H7 (cell line): ENCODE measurements around the gene TOMM34. TPM values are rescaled to one million over a fixed set of nuclear protein-coding genes. Genes with fewer than 3 reads are reported as not detected.
A peak's percentile ranks its signal among the peaks of the same experiment; 100 is the strongest.

Experiments used
- DNase-seq: peaks from one replicate; pipeline ENCODE4 v3.0.0; 2012
- H3K27me3 ChIP-seq: 2 replicates; pipeline ENCODE4 v1.6.0; 2011; ENCODE audit warnings: mild to moderate bottlenecking, low read length; ENCODE audit not compliant: control insufficient read depth, insufficient read depth
- H3K36me3 ChIP-seq: replicated peaks from 2 replicates; pipeline ENCODE4 v1.5.1; 2011; ENCODE audit warnings: low read length; ENCODE audit not compliant: control insufficient read depth, insufficient read depth
- H3K4me3 ChIP-seq: 2 replicates; pipeline ENCODE4 v1.5.1; 2011; ENCODE audit warnings: low read depth, mild to moderate bottlenecking, control low read depth, low read length, moderate library complexity; ENCODE audit not compliant: insufficient read depth
- total RNA-seq: library from RNA; depleted of rRNA; stranded (reverse); fragments of >200 nt; shearing (Covaris generic); gene quantifications from 2 replicates; pipeline ENCODE4 v1.2.3, GENCODE V29; 2014

TOMM34 gene
- total RNA-seq, 1 experiment from 2014 or later: 49.4 TPM

DNA sequence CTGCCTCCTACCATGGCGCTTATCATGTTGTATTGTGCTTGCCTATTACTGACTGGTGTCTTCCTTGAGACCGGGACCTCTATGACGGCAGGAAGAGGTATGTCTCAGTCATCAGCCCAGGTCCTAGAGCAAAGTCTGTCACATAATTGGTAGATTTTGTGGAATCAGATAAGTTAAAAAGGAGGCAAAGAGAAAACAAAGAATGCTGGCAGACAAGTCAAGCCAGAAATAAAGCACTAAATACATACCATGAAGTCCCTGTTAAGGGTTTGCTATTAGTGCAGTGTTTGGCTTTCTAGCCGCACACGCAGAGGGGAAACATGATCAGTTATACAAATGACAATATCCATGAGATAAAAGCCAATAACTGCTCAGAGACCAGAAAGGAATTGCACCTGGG lies 6.0 kb downstream of the TOMM34 start:
- no peak overlapping the region for H3K4me3 ChIP-seq
- no peaks in the 10 kb centered on the region for H3K27me3 ChIP-seq
- peaks cover 34% of the 10 kb centered on the region for H3K36me3 ChIP-seq
- DNase-seq: no peak

- no peak overlapping the region for H3K4me3 ChIP-seq
- H3K36me3 ChIP-seq: peaks cover 42% of the 10 kb centered on the region
- DNase-seq: no peak
- no peaks in the 10 kb centered on the region for H3K27me3 ChIP-seq
Observed at GRCh38 chr20:44952731-44953130, 7.5 kb downstream of the TOMM34 start.

DNA sequence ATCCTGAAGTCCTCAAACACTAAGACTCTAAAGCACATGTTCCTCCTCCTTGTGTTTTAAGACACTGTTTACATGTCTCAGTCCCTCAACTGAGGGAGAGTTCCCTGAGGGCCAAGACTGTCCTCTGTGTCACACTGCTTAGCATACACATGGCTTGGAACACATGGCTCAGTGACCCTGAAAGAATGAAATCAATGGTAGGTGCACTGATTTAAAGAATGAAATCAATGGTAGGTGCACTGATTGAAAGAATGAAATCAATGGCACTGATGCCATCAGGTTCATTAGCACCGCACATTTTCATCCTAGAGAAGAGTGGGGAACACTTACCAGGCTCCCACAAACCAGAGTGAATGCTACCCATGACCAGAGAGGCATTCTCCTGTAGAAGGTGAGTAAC lies 9.8 kb downstream of the TOMM34 start:
- Histone ChIP-seq H3K36me3 (peaks cover 40% of the 10 kb centered on the region), H3K4me3 (no peak overlapping the region), H3K27me3 (no peaks in the 10 kb centered on the region)
- no peak for DNase-seq

DNA sequence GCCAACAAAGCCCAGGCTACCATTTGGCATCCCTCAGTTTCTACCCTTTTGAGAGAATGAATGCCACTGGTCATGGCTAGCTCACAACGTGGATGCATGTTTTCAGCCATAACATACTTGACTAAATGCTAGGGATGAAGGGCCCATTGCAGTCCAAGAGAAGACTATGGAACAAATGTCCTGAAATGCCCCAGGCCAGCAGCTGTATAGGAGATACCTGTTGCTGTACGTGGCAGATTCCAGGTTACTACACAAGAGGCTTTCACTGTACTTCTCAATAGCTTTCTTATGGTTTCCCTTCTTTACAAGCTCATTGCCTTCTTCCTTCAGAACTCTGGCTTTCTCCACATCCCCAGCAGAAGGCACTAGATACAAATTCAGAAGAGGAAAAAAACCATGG lies 11.7 kb downstream of the TOMM34 start:
- H3K4me3 ChIP-seq: no peak overlapping the region
- no peak for DNase-seq
- peaks cover 33% of the 10 kb centered on the region for H3K36me3 ChIP-seq
- no peaks in the 10 kb centered on the region for H3K27me3 ChIP-seq

DNA sequence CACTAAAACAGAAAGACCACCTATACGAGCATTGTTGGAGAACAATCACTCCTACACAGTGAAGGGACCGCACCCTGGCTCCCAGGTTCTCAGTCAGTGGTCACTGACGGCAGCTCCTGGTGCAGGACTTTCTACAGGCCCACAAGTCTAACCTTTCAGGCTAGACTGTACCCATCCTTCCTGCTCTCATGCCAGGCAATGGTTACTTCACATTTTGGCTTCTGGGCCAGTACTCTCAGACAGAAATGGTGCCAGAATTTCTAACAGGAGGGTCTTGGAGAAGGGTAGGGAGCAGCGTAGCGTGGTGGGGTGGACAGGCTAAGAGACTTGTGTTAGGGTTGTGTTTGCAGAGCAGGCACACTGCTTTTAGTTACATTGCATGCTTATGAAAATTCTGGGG lies 12.1 kb downstream of the TOMM34 start:
- H3K36me3 ChIP-seq: peaks cover 35% of the 10 kb centered on the region
- no peak for DNase-seq
- no peak overlapping the region for H3K4me3 ChIP-seq
- H3K27me3 ChIP-seq: no peaks in the 10 kb centered on the region

DNA sequence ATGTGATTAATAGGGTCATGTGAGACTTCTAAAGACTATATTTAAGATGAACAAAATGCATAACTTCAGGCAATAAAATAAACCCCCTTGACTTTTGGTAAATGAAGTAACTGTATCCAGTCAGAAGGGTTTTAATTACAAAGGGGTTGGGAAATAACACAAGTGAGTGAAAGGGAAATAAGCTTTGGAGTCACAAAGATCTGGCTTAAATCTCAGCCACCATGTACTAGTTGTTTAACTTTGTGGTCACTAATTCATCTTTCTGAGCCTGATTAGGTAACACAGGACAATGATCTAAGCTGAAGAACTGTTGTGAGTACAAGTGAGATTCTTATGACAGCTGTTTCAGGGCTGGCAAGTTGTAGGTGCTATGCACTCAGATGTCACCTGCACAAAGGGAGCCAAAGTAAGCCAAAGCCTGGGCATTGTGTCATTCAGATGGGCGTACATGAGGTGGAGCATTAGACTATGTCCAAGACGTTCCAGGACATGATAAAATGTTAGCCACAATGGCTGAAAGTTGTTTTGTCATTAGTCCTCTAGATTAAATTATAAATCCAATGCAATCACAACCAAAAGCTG lies 13.8 kb downstream of the TOMM34 start:
- Histone ChIP-seq H3K27me3 (no peaks in the 10 kb centered on the region), H3K36me3 (peaks cover 35% of the 10 kb centered on the region), H3K4me3 (no peak overlapping the region)
- no peak for DNase-seq

DNA sequence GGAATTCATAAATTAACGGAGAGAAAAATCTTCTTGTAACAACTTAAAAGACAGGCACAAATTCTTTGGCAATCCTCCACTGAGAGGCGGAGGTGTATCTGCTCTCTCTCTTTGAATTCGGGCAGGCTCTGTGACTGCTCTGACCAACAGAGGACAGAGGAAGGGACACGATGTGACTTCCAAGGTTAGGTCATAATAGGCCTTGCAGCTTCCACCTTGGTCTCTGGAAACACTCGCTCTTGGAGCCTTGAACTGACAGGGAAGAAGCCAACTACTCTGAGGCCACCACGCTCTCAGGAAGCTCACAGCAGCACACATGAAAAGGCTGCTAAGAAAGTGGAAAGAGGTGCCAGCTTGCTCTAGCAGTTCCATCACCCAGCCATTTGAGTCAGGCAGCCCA lies 14.9 kb downstream of the TOMM34 start:
- peaks cover 31% of the 10 kb centered on the region for H3K36me3 ChIP-seq
- DNase-seq: no peak
- H3K27me3 ChIP-seq: no peaks in the 10 kb centered on the region
- no peak overlapping the region for H3K4me3 ChIP-seq

DNA sequence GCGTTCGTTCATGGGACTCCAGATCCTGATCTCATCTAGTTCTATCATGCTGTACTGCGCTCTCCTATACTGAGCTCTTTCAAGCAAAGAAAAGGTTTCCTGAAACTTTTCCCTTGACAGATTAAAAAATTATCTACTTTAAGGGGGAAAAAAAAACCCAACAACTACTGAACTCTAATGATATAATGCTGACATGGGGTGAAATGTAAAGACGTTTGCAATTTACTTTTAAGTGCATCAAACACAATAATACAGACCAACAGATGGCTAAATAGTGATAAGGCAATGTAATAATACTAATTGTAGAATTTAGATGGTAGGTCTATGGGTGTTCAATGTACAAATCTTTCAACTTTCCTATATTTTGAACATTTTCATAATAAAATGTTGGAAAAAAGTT lies 16.4 kb downstream of the TOMM34 start:
- Histone ChIP-seq H3K4me3 (no peak overlapping the region), H3K27me3 (no peaks in the 10 kb centered on the region), H3K36me3 (peaks cover 31% of the 10 kb centered on the region)
- no peak for DNase-seq

GRCh38 chr20:44942264-44942973 lies 17.8 kb downstream of the TOMM34 start:
- no peaks in the 10 kb centered on the region for H3K27me3 ChIP-seq
- H3K36me3 ChIP-seq: peaks cover 25% of the 10 kb centered on the region
- DNase-seq: no peak
- H3K4me3 ChIP-seq: no peak overlapping the region

GRCh38 chr20:44941120-44941691 lies 19.0 kb downstream of the TOMM34 start:
- DNase-seq: no peak
- Histone ChIP-seq H3K27me3 (no peaks in the 10 kb centered on the region), H3K36me3 (peaks cover 29% of the 10 kb centered on the region), H3K4me3 (no peak overlapping the region)

- no peak for DNase-seq
- Histone ChIP-seq H3K36me3 (peaks cover 29% of the 10 kb centered on the region), H3K27me3 (no peaks in the 10 kb centered on the region)
Observed at GRCh38 chr20:44938637-44939036, 21.6 kb downstream of the TOMM34 start.

DNA sequence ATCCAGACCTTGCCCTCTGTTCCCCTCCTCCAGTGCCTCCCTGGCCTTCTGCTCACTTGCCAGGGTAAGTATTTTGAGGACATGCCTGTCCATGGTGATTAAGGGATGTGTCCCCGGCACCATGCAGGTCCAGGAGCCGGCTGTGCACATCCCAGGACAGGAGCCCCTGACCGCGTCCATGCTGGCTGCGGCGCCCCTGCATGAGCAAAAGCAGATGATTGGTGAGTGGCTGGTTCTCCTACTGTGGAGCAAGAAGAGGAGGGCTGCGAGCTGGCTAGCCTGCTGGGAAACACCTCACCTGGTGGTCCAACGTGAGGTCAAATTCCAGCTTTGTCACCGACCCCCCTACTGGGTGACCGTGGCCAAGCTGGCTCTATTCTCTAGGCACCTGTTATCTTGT lies 23.7 kb downstream of the TOMM34 start:
- Histone ChIP-seq H3K4me3 (no peak overlapping the region), H3K27me3 (no peaks in the 10 kb centered on the region), H3K36me3 (peaks cover 29% of the 10 kb centered on the region)
- DNase-seq: no peak

More at GRCh38 chr20:44938637-44939036, 21.6 kb downstream of the TOMM34 start:
- no peak overlapping the region for H3K4me3 ChIP-seq

GRCh38 chr20:44932916-44933315 lies 27.3 kb downstream of the TOMM34 start:
- Histone ChIP-seq H3K36me3 (peaks cover 26% of the 10 kb centered on the region), H3K4me3 (no peak overlapping the region), H3K27me3 (no peaks in the 10 kb centered on the region)
- DNase-seq: no peak

- Histone ChIP-seq H3K27me3 (no peaks in the 10 kb centered on the region), H3K36me3 (peaks cover 23% of the 10 kb centered on the region), H3K4me3 (no peak overlapping the region)
- no peak for DNase-seq
Observed at GRCh38 chr20:44931911-44932310, 28.3 kb downstream of the TOMM34 start.

- Histone ChIP-seq H3K36me3 (peaks cover 18% of the 10 kb centered on the region), H3K27me3 (no peaks in the 10 kb centered on the region), H3K4me3 (no peak overlapping the region)
- DNase-seq: peak; percentile 52
Observed at GRCh38 chr20:44930517-44931168, 29.6 kb downstream of the TOMM34 start.
